ENCODE results near the gene SSNA1. TPM values are rescaled to one million over a fixed set of nuclear protein-coding genes. Genes with fewer than 3 reads are reported as not detected.

SSNA1 gene
- total and polyA plus RNA-seq, 9 donors = 1.6 to 60.7 (median 44.5) TPM

DNA sequence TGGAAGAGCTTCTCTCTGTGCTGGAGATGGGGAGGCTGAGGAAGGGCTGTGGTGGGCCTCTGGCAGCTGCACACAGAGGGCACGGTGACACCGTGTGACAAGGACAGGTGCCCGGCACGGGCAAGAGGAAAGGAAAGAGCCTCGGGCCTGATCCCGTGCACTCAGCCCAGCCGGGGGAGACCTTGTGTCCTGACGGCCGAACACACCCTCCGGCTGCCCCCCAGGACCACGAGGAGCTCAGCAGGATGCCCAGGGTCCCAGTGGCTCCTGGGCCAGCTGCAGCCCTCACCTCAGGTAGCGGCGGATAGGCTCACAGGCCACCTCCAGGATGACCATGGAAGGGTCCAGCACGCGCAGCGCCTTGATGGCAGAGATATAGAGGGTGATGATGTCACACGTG, 5.6 kb upstream of the SSNA1 start:
- Histone ChIP-seq H3K36me3 (no peaks in the 10 kb centered on the region), H3K27me3 (no peaks in the 10 kb centered on the region), H3K4me1 (ENCODE audit: insufficient read depth) (peaks cover 11% of the 10 kb centered on the region), H3K4me3 (no peak overlapping the region), H3K9me3 (no peaks in the 10 kb centered on the region), H3K27ac (no peak overlapping the region)
- no peak for DNase-seq
- TF ChIP-seq, protein P1, sequence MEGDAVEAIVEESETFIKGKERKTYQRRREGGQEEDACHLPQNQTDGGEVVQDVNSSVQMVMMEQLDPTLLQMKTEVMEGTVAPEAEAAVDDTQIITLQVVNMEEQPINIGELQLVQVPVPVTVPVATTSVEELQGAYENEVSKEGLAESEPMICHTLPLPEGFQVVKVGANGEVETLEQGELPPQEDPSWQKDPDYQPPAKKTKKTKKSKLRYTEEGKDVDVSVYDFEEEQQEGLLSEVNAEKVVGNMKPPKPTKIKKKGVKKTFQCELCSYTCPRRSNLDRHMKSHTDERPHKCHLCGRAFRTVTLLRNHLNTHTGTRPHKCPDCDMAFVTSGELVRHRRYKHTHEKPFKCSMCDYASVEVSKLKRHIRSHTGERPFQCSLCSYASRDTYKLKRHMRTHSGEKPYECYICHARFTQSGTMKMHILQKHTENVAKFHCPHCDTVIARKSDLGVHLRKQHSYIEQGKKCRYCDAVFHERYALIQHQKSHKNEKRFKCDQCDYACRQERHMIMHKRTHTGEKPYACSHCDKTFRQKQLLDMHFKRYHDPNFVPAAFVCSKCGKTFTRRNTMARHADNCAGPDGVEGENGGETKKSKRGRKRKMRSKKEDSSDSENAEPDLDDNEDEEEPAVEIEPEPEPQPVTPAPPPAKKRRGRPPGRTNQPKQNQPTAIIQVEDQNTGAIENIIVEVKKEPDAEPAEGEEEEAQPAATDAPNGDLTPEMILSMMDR (IDR thresholded peaks at IDR 0.05) = no peak
- no peak for TF ChIP-seq POLR2A (IDR thresholded peaks at IDR 0.05)
- TF ChIP-seq EP300 (IDR thresholded peaks at IDR 0.05) = no peak
- 82 to 94% (median 88%) methylated on average over 17 of the region's 17 CpGs for WGBS, 3 donors
- intact Hi-C loops (cut with DNase I) = no loop called here

DNA sequence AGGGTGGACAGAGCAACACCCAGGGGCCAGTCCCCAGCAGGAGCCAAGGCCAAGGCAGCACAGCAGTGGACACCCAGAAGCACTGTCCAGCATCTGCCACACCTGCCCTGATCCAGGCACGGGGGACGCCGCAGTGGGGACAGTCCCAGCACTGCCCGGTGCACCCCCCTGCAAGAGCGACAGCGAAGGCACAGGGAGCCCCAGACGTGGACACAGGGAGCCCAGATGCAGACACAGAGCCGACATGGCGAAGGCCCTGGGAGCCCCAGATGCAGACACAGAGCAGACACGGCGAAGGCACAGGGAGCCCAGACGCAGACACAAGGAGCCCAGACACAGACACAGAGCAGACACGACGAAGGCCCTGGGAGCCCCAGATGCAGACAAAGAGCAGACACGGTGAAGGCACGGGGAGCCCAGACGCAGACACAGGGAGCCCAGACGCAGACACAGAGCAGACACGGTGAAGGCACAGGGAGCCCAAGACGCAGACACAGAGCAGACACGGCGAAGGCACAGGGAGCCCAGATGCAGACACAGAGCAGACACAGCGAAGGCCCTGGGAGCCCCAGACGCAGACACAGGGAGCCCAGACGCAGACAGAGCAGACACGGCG, 4.4 kb upstream of the SSNA1 start:
- TF ChIP-seq POLR2A (IDR thresholded peaks at IDR 0.05) = no peak
- TF ChIP-seq, protein P1 (IDR thresholded peaks at IDR 0.05) = no peak
- no peak for TF ChIP-seq EP300 (IDR thresholded peaks at IDR 0.05)
- Histone ChIP-seq H3K27ac (no peak overlapping the region), H3K9me3 (no peaks in the 10 kb centered on the region), H3K4me3 (no peak overlapping the region), H3K4me1 (ENCODE audit: insufficient read depth) (peaks cover 11% of the 10 kb centered on the region), H3K27me3 (no peaks in the 10 kb centered on the region), H3K36me3 (no peaks in the 10 kb centered on the region)
- intact Hi-C loops (cut with DNase I) = no loop called here
- WGBS, 3 donors = 90 to 93% (median 92%) methylated on average over 27 of the region's 27 CpGs
- no peak for DNase-seq

DNA sequence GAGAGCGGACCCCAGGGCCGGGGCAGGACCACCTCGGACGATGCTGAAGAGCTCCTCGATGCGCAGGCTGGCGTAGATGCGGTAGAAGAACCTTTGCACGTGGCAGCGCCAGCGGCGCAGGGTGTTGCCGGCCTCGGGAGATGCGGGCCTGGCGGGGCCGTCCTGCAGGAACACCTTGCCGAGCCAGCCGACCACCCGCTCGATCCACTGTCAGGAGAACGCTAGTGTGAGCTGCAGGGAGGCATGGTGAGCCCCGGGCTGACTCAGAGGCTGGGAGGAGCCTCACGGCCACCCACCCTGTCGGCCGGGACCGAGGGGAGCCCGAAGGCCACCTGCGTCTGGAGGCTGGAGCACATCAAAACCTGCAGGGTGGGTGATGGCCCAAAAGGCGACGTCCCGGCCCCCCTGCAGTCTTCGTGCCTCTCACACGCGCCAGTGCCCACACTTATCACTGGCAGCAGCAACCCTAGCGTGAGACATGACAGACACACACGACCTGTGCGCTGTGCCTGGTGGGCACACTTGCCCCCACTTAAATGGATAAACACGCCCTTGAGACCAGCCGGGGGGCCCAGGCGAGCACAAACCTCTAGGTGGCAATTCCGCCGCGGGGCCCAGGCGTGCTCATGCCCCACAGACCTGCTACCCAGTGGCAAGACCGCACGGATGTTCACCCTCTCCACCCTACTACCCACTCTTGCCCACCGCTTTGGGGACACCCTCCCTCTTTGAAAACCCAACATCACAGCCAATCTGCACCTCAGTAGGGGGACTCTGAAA, 3.4 kb upstream of the SSNA1 start:
- WGBS, 3 donors = 86 to 92% (median 87%) methylated on average over 48 of the region's 48 CpGs
- Histone ChIP-seq H3K36me3 (no peaks in the 10 kb centered on the region), H3K4me1 (ENCODE audit: insufficient read depth) (peaks cover 19% of the 10 kb centered on the region)

DNA sequence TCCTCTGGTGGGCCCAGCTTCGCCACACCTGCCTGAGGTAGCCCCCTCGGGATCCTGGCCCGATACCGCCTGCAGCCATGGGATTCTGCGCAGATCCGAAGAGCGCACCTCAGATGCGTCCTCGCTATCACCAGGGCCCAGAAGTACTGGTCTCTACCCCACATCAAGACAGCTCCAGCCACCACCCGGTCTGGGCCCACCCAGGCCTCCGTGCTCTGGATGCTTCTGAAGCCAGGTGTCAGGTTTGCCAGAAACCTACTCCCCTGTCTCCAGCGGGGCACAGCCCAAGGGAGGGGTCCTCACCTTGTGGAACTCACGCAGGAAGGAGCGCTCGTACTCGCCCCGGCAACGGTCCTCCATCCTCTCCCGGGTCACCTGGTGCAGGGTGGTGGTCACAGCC, 2.6 kb upstream of the SSNA1 start:
- Histone ChIP-seq H3K27me3 (no peaks in the 10 kb centered on the region), H3K9me3 (no peaks in the 10 kb centered on the region), H3K27ac (no peak overlapping the region), H3K36me3 (no peaks in the 10 kb centered on the region), H3K4me1 (ENCODE audit: insufficient read depth) (peaks cover 19% of the 10 kb centered on the region), H3K4me3 (no peak overlapping the region)
- TF ChIP-seq POLR2A (IDR thresholded peaks at IDR 0.05) = no peak
- DNase-seq = no peak
- intact Hi-C loops (cut with DNase I) = no loop called here
- 88 to 95% (median 92%) methylated on average over 19 of the region's 19 CpGs for WGBS, 3 donors

More for the DNA sequence above, 3.4 kb upstream of the SSNA1 start:
- no peak for TF ChIP-seq POLR2A (IDR thresholded peaks at IDR 0.05)
- no peak for TF ChIP-seq EP300 (IDR thresholded peaks at IDR 0.05)
- no peak overlapping the region for H3K4me3 ChIP-seq
- intact Hi-C loops (cut with DNase I) = no loop called here
- no peak for DNase-seq
- H3K27me3 ChIP-seq = no peaks in the 10 kb centered on the region
- no peaks in the 10 kb centered on the region for H3K9me3 ChIP-seq
- H3K27ac ChIP-seq = no peak overlapping the region

DNA sequence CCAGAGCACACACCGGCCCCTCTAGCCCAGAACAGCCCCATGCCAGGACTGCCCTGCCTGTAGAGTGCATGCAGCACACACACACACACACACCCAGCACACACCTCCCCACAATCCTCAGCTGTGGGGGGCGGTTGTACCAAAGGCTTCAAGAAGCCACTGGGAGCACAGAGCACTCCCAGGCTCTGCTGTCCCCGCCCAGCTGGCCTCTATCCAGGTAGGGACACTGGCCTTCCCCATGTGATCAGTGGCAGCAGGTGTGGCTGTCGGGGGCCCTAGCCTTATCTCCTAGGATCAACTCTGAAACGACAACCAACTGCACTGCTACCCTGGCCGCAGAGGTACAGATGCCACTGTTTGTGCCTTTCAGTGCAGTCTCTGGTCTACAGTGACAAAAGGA, 2.1 kb upstream of the SSNA1 start:
- intact Hi-C loops (cut with DNase I) = no loop called here
- Histone ChIP-seq H3K9me3 (no peaks in the 10 kb centered on the region), H3K27me3 (no peaks in the 10 kb centered on the region), H3K4me3 (no peak overlapping the region), H3K36me3 (no peaks in the 10 kb centered on the region), H3K27ac (no peak overlapping the region), H3K4me1 (ENCODE audit: insufficient read depth) (peaks cover 19% of the 10 kb centered on the region)
- TF ChIP-seq, protein P1 (IDR thresholded peaks at IDR 0.05) = no peak
- no peak for TF ChIP-seq POLR2A (IDR thresholded peaks at IDR 0.05)
- TF ChIP-seq EP300 (IDR thresholded peaks at IDR 0.05) = no peak
- WGBS, 3 donors = 56 to 76% (median 73%) methylated on average over 5 to 6 of the region's 6 CpGs
- DNase-seq = no peak

Data from ovary (tissue), 9 donors.